BE2C (cell line): ENCODE data around the gene ZER1.

Source experiments
- DNase-seq: peaks from one replicate; pipeline ENCODE4 v3.0.0-alpha.2; 2020
- H3K27me3 ChIP-seq: fragments of 250-450 bp; sonication (Bioruptor Pico); 2 replicates; pipeline ENCODE4 v1.5.1; 2020; ENCODE audit warnings: mild to moderate bottlenecking
- H3K36me3 ChIP-seq: fragments of 250-450 bp; sonication (Bioruptor Pico); 2 replicates; pipeline ENCODE4 v1.5.1; 2020; ENCODE audit warnings: mild to moderate bottlenecking
- H3K4me1 ChIP-seq: fragments of 250-450 bp; sonication (Bioruptor Pico); 2 replicates; pipeline ENCODE4 v1.5.1; 2020
- H3K4me3 ChIP-seq: 2 replicates; pipeline ENCODE4 v1.5.1; 2011; ENCODE audit warnings: low read depth, low read length
- H3K9me3 ChIP-seq: fragments of 250-450 bp; sonication (Bioruptor Pico); 2 replicates; pipeline ENCODE4 v1.5.1; 2020
- CTCF ChIP-seq: IDR thresholded peaks from 2 replicates; pipeline ENCODE4 v1.5.1; 2012; ENCODE audit warnings: mild to moderate bottlenecking, low read depth, low read length

Gene ZER1

GRCh38 chr9:128722380-128723351 is 49.1 kb downstream of the ZER1 start:
- no peak for DNase-seq
- Histone ChIP-seq H3K4me3 (no peak overlapping the region), H3K36me3 (no peaks in the 10 kb centered on the region), H3K27me3 (no peaks in the 10 kb centered on the region), H3K9me3 (no peaks in the 10 kb centered on the region), H3K4me1 (no peaks in the 10 kb centered on the region)
- TF ChIP-seq CTCF = no peak

- no peak for TF ChIP-seq CTCF
- Histone ChIP-seq H3K4me3 (no peak overlapping the region), H3K4me1 (no peaks in the 10 kb centered on the region), H3K9me3 (no peaks in the 10 kb centered on the region), H3K27me3 (no peaks in the 10 kb centered on the region), H3K36me3 (no peaks in the 10 kb centered on the region)
- DNase-seq = no peak
These were observed 50.2 kb downstream of the ZER1 start for GRCh38 chr9:128721487-128722010.

GRCh38 chr9:128720841-128721486 is 50.8 kb downstream of the ZER1 start:
- Histone ChIP-seq H3K27me3 (no peaks in the 10 kb centered on the region), H3K36me3 (no peaks in the 10 kb centered on the region), H3K9me3 (no peaks in the 10 kb centered on the region), H3K4me3 (no peak overlapping the region), H3K4me1 (no peaks in the 10 kb centered on the region)
- no peak for TF ChIP-seq CTCF
- no peak for DNase-seq

- Histone ChIP-seq H3K9me3 (no peaks in the 10 kb centered on the region), H3K27me3 (no peaks in the 10 kb centered on the region), H3K4me1 (no peaks in the 10 kb centered on the region), H3K36me3 (no peaks in the 10 kb centered on the region), H3K4me3 (no peak overlapping the region)
- no peak for DNase-seq
- TF ChIP-seq CTCF = no peak
These were observed 51.7 kb downstream of the ZER1 start for GRCh38 chr9:128719919-128720605.

- no peak for DNase-seq
- Histone ChIP-seq H3K4me3 (no peak overlapping the region), H3K9me3 (no peaks in the 10 kb centered on the region), H3K36me3 (no peaks in the 10 kb centered on the region; the same call in 1 of the 2 replicates), H3K4me1 (no peaks in the 10 kb centered on the region), H3K27me3 (no peaks in the 10 kb centered on the region)
- no peak for TF ChIP-seq CTCF
These were observed 53.3 kb downstream of the ZER1 start for GRCh38 chr9:128718475-128718874.
